D721Med (cell line): ENCODE measurements around the gene ACTR5.

Experiments
- DNase-seq: peaks from one replicate; pipeline ENCODE4 v3.0.0; 2011; ENCODE audit warnings: low spot score; ENCODE audit not compliant: insufficient read length
- FAIRE-seq: peaks from 2 replicates; lab custom pipeline; 2011; peaks lifted over from hg19 to GRCh38; lab: Jason Lieb, UNC
- TF ChIP-seq, protein P1 (sequence below): IDR thresholded peaks from 2 replicates; pipeline ENCODE4 v1.5.1; 2012; ENCODE audit warnings: mild to moderate bottlenecking, control low read depth; ENCODE audit not compliant: insufficient read depth; ENCODE audit errors: missing control alignments

Gene ACTR5

GRCh38 chr20:38779247-38780097 is 31.2 kb downstream of the ACTR5 start:
- TF ChIP-seq, protein P1, sequence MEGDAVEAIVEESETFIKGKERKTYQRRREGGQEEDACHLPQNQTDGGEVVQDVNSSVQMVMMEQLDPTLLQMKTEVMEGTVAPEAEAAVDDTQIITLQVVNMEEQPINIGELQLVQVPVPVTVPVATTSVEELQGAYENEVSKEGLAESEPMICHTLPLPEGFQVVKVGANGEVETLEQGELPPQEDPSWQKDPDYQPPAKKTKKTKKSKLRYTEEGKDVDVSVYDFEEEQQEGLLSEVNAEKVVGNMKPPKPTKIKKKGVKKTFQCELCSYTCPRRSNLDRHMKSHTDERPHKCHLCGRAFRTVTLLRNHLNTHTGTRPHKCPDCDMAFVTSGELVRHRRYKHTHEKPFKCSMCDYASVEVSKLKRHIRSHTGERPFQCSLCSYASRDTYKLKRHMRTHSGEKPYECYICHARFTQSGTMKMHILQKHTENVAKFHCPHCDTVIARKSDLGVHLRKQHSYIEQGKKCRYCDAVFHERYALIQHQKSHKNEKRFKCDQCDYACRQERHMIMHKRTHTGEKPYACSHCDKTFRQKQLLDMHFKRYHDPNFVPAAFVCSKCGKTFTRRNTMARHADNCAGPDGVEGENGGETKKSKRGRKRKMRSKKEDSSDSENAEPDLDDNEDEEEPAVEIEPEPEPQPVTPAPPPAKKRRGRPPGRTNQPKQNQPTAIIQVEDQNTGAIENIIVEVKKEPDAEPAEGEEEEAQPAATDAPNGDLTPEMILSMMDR: no peak

GRCh38 chr20:38782275-38782674 is 34.0 kb downstream of the ACTR5 start:
- DNase-seq: no peak
- no peak for FAIRE-seq
- TF ChIP-seq, protein P1: no peak

More at GRCh38 chr20:38779247-38780097, 31.2 kb downstream of the ACTR5 start:
- DNase-seq: no peak
- no peak for FAIRE-seq

DNA sequence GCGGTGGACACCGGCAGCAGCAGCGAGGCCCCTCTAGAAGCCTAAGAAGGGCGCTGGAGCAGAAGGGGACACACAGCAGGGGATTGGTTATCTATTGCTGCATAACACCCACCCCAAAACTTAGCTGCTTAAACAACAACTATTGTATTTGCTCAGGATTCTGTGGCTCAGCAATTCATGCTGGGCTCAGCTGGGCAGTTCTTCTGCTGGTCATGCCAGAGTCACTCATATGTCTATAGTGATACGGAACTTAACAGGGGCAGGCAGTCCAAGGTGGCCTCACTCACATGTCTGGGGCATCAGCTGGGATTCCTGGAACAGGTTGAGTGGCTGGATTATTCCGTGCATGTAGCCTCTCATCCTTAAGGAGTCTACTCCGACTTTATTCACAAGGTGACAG is 39.6 kb downstream of the ACTR5 start:
- DNase-seq (no peak), FAIRE-seq (no peak)
- TF ChIP-seq, protein P1: no peak

- TF ChIP-seq, protein P1: no peak
- DNase-seq (no peak), FAIRE-seq (no peak)
Measured at GRCh38 chr20:38789503-38790199, 41.4 kb downstream of the ACTR5 start.

DNA sequence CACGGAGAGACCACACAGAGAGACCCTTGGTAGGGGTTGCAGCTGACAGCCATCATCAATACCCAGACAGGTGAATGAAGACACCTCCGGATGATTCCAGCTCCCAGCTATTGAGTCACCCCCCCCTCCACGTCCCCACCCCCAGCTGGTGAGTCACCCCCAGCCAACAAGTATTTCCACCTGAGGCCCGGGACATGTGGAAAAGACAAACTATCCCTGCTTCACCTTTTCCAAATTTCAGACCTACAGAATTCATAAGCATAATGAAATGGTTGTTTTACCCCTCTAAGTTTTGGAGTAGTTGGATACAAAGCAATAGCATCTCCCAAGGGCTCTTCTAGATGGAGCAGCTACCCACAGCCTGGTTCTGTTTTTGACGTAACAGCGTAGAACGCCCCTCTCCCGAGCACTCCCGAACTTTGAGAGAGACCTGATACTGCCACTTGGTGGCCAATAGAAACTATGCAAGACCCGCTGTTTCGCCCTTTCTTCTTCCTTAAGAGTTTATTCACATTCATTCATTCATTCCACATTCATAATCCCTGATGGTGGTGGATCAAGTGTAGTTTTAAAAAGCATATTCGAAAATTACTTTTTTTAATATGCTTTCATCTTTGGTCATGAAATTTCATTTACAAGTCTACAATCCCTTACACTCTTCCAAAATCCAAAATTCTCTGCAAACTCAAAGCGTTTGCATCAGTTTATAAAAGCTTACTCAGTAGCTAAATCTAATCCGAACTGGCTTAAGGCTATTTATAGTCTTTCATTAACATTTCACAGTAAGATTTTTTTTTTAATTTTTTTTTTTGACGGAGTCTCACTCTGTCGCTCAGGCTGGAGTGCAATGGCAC is 42.2 kb downstream of the ACTR5 start:
- no peak for DNase-seq
- FAIRE-seq: no peak
- TF ChIP-seq, protein P1: peak; percentile 59

GRCh38 chr20:38791291-38791690 is 43.0 kb downstream of the ACTR5 start:
- FAIRE-seq (no peak), DNase-seq (no peak)

More at GRCh38 chr20:38791291-38791690, 43.0 kb downstream of the ACTR5 start:
- TF ChIP-seq, protein P1: no peak
